Spleen (tissue), 11 donors: ENCODE measurements around the gene CHCHD6. TPM values are rescaled to one million over a fixed set of nuclear protein-coding genes. Genes with fewer than 3 reads are reported as not detected.
A peak's percentile ranks its signal among the peaks of the same experiment; 100 is the strongest.

Experiments
- DNase-seq: peaks from one replicate; pipeline ENCODE4 v3.0.0-alpha.2; 2020
- H3K27ac ChIP-seq, 8 donors: fragments of 200-600 bp; sonication (generic) in 7 of 8; 1 replicate in 4 of 8; 2 replicates in 4 of 8; pipeline versions ENCODE4 v1.5.0 to v1.8.0; 2016 to 2021; ENCODE audit warnings: inconsistent platforms in 4 of 8, mild to moderate bottlenecking in 4 of 8, moderate library complexity in 1 of 8
- H3K27me3 ChIP-seq, 7 donors: fragments of 200-600 bp; sonication (generic) in 6 of 7; replicated peaks in 1 of 7; 1 replicate in 4 of 7; 2 replicates in 3 of 7; pipeline versions ENCODE4 v1.5.0 to v1.8.0; 2016 to 2021; ENCODE audit warnings: inconsistent platforms in 3 of 7, mild to moderate bottlenecking in 1 of 7
- H3K36me3 ChIP-seq, 6 donors: fragments of 200-600 bp; sonication (generic) in 5 of 6; 1 replicate in 4 of 6; 2 replicates in 2 of 6; pipeline versions ENCODE4 v1.5.0 to v1.8.0; 2016 to 2021; ENCODE audit warnings: inconsistent platforms in 2 of 6
- H3K4me1 ChIP-seq, 6 donors: fragments of 200-600 bp; sonication (generic) in 5 of 6; 1 replicate in 3 of 6; 2 replicates in 3 of 6; pipeline versions ENCODE4 v1.5.0 to v1.8.0; 2016 to 2021; ENCODE audit warnings: inconsistent platforms in 3 of 6
- H3K4me3 ChIP-seq, 8 donors: fragments of 200-600 bp; sonication (generic) in 7 of 8; 1 replicate in 4 of 8; 2 replicates in 4 of 8; pipeline versions ENCODE4 v1.5.0 to v1.8.0; 2016 to 2021; ENCODE audit warnings: inconsistent platforms in 4 of 8, mild to moderate bottlenecking in 4 of 8, moderate library complexity in 2 of 8
- H3K9me3 ChIP-seq, 8 donors: fragments of 200-600 bp; sonication (generic) in 7 of 8; 1 replicate in 4 of 8; 2 replicates in 4 of 8; pipeline versions ENCODE4 v1.5.0 to v1.8.0; 2016 to 2021; ENCODE audit warnings: inconsistent platforms in 4 of 8
- CTCF ChIP-seq, 11 experiments: fragments of 200-600 bp in 7 of 11; fragments of 450-650 bp in 4 of 11; sonication (generic) in 4 of 11; IDR thresholded peaks in 8 of 11; conservative IDR thresholded peaks in 3 of 11; 1 replicate in 7 of 11; 2 replicates in 4 of 11; pipeline versions ENCODE4 v1.4.0 to v1.8.0; 2016 to 2021; ENCODE audit warnings: antibody characterized with exemption in 11 of 11, inconsistent platforms in 4 of 11, mild to moderate bottlenecking in 1 of 11
- POLR2A ChIP-seq, 3 donors: fragments of 450-650 bp; IDR thresholded peaks; one replicate each; pipeline ENCODE4 v1.5.1; 2017; ENCODE audit warnings: antibody characterized with exemption in 3 of 3, mild to moderate bottlenecking in 1 of 3
- POLR2AphosphoS5 ChIP-seq, 3 donors: sonication (generic); formaldehyde crosslinking; IDR thresholded peaks; one replicate each; pipeline ENCODE4 v1.5.1; 2017; ENCODE audit warnings: antibody characterized with exemption in 3 of 3
- WGBS, 5 donors: extraction: QIAGEN DNeasy Blood & Tissue Kit in 3 of 5; methylation state at CpG; one replicate each; pipeline versions ENCODE4 v1.1.5 to v1.1.7; 2013 to 2018; 5-methylcytosine and 5-hydroxymethylcytosine counted together
- intact Hi-C: fragments of 100-400 bp; cut with DNase I; formaldehyde crosslinking; loops from one replicate; pipeline ENCODE4 v1.15.0; 2023; ENCODE audit warnings: low total_unique reads
- polyA plus RNA-seq, 3 donors: library from polyadenylated mRNA; stranded (reverse); fragments of 200-250 nt; gene quantifications; one replicate each; pipeline ENCODE4 v1.2.1, GENCODE V29; 2013
- total RNA-seq, 7 donors: library from RNA; depleted of rRNA in 3 of 7; stranded (reverse); fragments of >200 nt in 3 of 7; fragmentation: NEBNext Ultra II Directional in 4 of 7; extraction: Animal tissue kit (Norgen Biotek cat#: 25700) in 4 of 7; gene quantifications; one replicate each; pipeline versions ENCODE4 v1.1.0 to v1.2.1, GENCODE V29; 2016 to 2021
- donor health status: healthy with polysubstance abuse.
- donor health status: DM: no; HTN: no; CAD: no; lungs with moderate emphysema.
- donor health status: DM: no; HTN: no; CAD: no.
- donor health status: Bipolar disorder and iron deficiency.
- donor health status: healthy.
- donor health status: DM: no; HTN: no; CAD: no.
- donor health status: DM: yes; HTN: yes; CAD: no.

Gene CHCHD6
- total and polyA plus RNA-seq, 10 donors = 6.3 to 39.1 (median 11.8) TPM

GRCh38 chr3:126952261-126952982, 248.4 kb downstream of the CHCHD6 start:
- Histone ChIP-seq H3K36me3 (peaks cover 0 to 20% (median 0%) of the 10 kb centered on the region in 6 donors), H3K9me3 (no peaks in the 10 kb centered on the region), H3K4me1 (peaks cover 0 to 62% (median 15%) of the 10 kb centered on the region in 6 donors), H3K4me3 (no peak overlapping the region), H3K27me3 (no peaks in the 10 kb centered on the region), H3K27ac (no peak overlapping the region)
- intact Hi-C loops = no loop called here
- peak; percentile 76 for DNase-seq
- WGBS, 5 donors = 88 to 95% (median 92%) methylated on average over 9 to 10 of the region's 10 CpGs
- TF ChIP-seq POLR2A (IDR thresholded peaks at IDR 0.05) (no peak), CTCF (IDR thresholded peaks at IDR 0.05 in 8 of 11, conservative IDR thresholded peaks at IDR 0.05 in 3 of 11) (no peak), POLR2AphosphoS5 (IDR thresholded peaks at IDR 0.05) (no peak)

GRCh38 chr3:126952983-126953660, 249.1 kb downstream of the CHCHD6 start:
- no peaks in the 10 kb centered on the region for H3K9me3 ChIP-seq
- H3K27ac ChIP-seq = no peak overlapping the region
- intact Hi-C loops = no loop called here
- H3K27me3 ChIP-seq = no peaks in the 10 kb centered on the region
- peaks cover 0 to 18% (median 0%) of the 10 kb centered on the region in 6 donors for H3K36me3 ChIP-seq
- peaks cover 0 to 56% (median 15%) of the 10 kb centered on the region in 6 donors for H3K4me1 ChIP-seq
- 89 to 96% (median 93%) methylated on average over 9 to 12 of the region's 12 CpGs for WGBS, 5 donors
- no peak for TF ChIP-seq POLR2AphosphoS5 (IDR thresholded peaks at IDR 0.05)
- no peak for TF ChIP-seq POLR2A (IDR thresholded peaks at IDR 0.05)
- TF ChIP-seq CTCF (IDR thresholded peaks at IDR 0.05 in 8 of 11, conservative IDR thresholded peaks at IDR 0.05 in 3 of 11) = no peak
- DNase-seq = peak; percentile 70
- no peak overlapping the region for H3K4me3 ChIP-seq

GRCh38 chr3:126954141-126954842, 250.3 kb downstream of the CHCHD6 start:
- Histone ChIP-seq H3K9me3 (no peaks in the 10 kb centered on the region), H3K4me3 (no peak overlapping the region), H3K27ac (peak overlapping the region in 2 of 8 donors; percentile 36 to 63), H3K27me3 (no peaks in the 10 kb centered on the region), H3K4me1 (peaks cover 0 to 45% (median 15%) of the 10 kb centered on the region in 6 donors), H3K36me3 (peaks cover 0 to 14% (median 0%) of the 10 kb centered on the region in 6 donors)
- peak; percentile 82 for DNase-seq
- TF ChIP-seq POLR2A (IDR thresholded peaks at IDR 0.05) (no peak), CTCF (IDR thresholded peaks at IDR 0.05 in 8 of 11, conservative IDR thresholded peaks at IDR 0.05 in 3 of 11) (no peak), POLR2AphosphoS5 (IDR thresholded peaks at IDR 0.05) (no peak)
- intact Hi-C loops = no loop called here
- WGBS, 5 donors = 78 to 87% (median 83%) methylated on average over 8 to 10 of the region's 10 CpGs
